PFSK-1 (cell line): Measurements from ENCODE around the gene ENPP6.

Experiments
- POLR2AphosphoS5 ChIP-seq: IDR thresholded peaks from 2 replicates; pipeline ENCODE4 v1.6.1; 2012; ENCODE audit warnings: low read depth, mild to moderate bottlenecking, control low read depth, low read length, moderate library complexity
- SIN3A ChIP-seq: IDR thresholded peaks from 2 replicates; pipeline ENCODE4 v1.6.1; 2012; ENCODE audit warnings: mild to moderate bottlenecking, low read length, moderate library complexity, borderline replicate concordance; ENCODE audit not compliant: insufficient read depth

GRCh38 chr4:184074677-184075388 is 142.8 kb downstream of the ENPP6 start:
- no peak for TF ChIP-seq SIN3A
- no peak for TF ChIP-seq POLR2AphosphoS5
